Stimulated activated CD8-positive, alpha-beta memory T cell treated with anti-CD3 and anti-CD28 coated beads, Interleukin-7, amount 100 ng/mL, for 24 hours (primary cell): ENCODE measurements around the gene SREBF2.
"Not testable (repeated sequence)": the region's sequence is repeated elsewhere in the genome, so short reads cannot be mapped to it uniquely, and the experiment has no call there.

Experiments
- DNase-seq: peaks from one replicate; pipeline ENCODE4 v3.0.0-alpha.2; 2020; ENCODE audit warnings: low read depth

SREBF2 gene

GRCh38 chr22:41947424-41948080 is 114.6 kb downstream of the SREBF2 start:
- no peak for DNase-seq

- no peak for DNase-seq
Observed at GRCh38 chr22:41948142-41948541, 115.2 kb downstream of the SREBF2 start.

- DNase-seq, result not testable (repeated sequence)
Observed at GRCh38 chr22:41948928-41949296, 116.0 kb downstream of the SREBF2 start.

GRCh38 chr22:41949297-41949965 is 116.5 kb downstream of the SREBF2 start:
- DNase-seq, result no peak

GRCh38 chr22:41951898-41952474 is 119.1 kb downstream of the SREBF2 start, which contains the start of gene SMIM45:
TSS of gene SMIM45 (plus strand) at chr22:41952150.
- DNase-seq, result no peak

- no peak for DNase-seq
Observed at GRCh38 chr22:41952713-41953112, 119.8 kb downstream of the SREBF2 start.
